Ovary (tissue), 9 donors: ENCODE measurements around the gene GAB3. TPM values are rescaled to one million over a fixed set of nuclear protein-coding genes. Genes with fewer than 3 reads are reported as not detected.

Experiments
- DNase-seq, 5 donors: peaks; one replicate each; pipeline ENCODE4 v3.0.0-alpha.2; 2019 to 2020
- H3K27ac ChIP-seq, 2 donors: fragments of 200-600 bp; one replicate each; pipeline versions ENCODE4 v1.5.1 to v1.8.0; 2019 to 2022
- H3K27me3 ChIP-seq: fragments of 200-600 bp; one replicate; pipeline ENCODE4 v1.8.0; 2022
- H3K36me3 ChIP-seq: fragments of 200-600 bp; sonication (generic); one replicate; pipeline ENCODE4 v1.5.1; 2019
- H3K4me1 ChIP-seq: one replicate; pipeline ENCODE4 v1.8.1; 2013; ENCODE audit warnings: mild to moderate bottlenecking, moderate library complexity; ENCODE audit not compliant: insufficient read depth
- H3K4me3 ChIP-seq: fragments of 200-600 bp; sonication (generic); one replicate; pipeline ENCODE4 v1.5.1; 2017
- H3K9me3 ChIP-seq, 2 donors: fragments of 200-600 bp in 1 of 2; sonication (generic) in 1 of 2; one replicate each; pipeline versions ENCODE4 v1.5.1 to v1.8.1; 2013 to 2019; ENCODE audit warnings: mild to moderate bottlenecking in 1 of 2, moderate library complexity in 1 of 2
- CTCF ChIP-seq, 3 donors: fragments of 450-650 bp in 2 of 3; fragments of 200-600 bp in 1 of 3; IDR thresholded peaks; one replicate each; pipeline versions ENCODE4 v1.5.1 to v1.8.0; 2016 to 2022; ENCODE audit warnings: antibody characterized with exemption in 3 of 3, mild to moderate bottlenecking in 1 of 3
- EP300 ChIP-seq: sonication (generic); formaldehyde crosslinking; IDR thresholded peaks from one replicate; pipeline ENCODE4 v1.6.1; 2017; ENCODE audit warnings: antibody characterized with exemption
- POLR2A ChIP-seq: fragments of 450-650 bp; IDR thresholded peaks from one replicate; pipeline ENCODE4 v1.6.1; 2017; ENCODE audit warnings: antibody characterized with exemption, mild to moderate bottlenecking, moderate library complexity
- WGBS, 3 donors: extraction: QIAGEN DNeasy Blood & Tissue Kit in 1 of 3; methylation state at CpG; one replicate each; pipeline versions ENCODE4 v1.1.5 to v1.1.7; 2013 to 2017; 5-methylcytosine and 5-hydroxymethylcytosine counted together
- intact Hi-C, 4 donors: fragments of 100-400 bp; cut with DNase I; formaldehyde crosslinking; loops; one replicate each; pipeline versions ENCODE4 v1.11.0 to v1.15.1; 2022 to 2023
- polyA plus RNA-seq, 2 donors: library from polyadenylated mRNA; stranded (reverse); fragments of 200-250 nt in 1 of 2; fragments of 350-450 nt in 1 of 2; fragmentation: Illumina TruSeq in 1 of 2; extraction: RNeasy Lipid Tissue Mini Kit (QIAGEN cat#74804) in 1 of 2; gene quantifications; one replicate each; pipeline ENCODE4 v1.2.3, GENCODE V29; 2013 to 2014
- total RNA-seq, 7 donors: library from RNA; depleted of rRNA in 2 of 7; stranded (reverse); fragments of >200 nt in 2 of 7; fragmentation: NEBNext Ultra II Directional in 3 of 7; extraction: Animal tissue kit (Norgen Biotek cat#: 25700) in 3 of 7; gene quantifications; one replicate each; pipeline versions ENCODE4 v1.1.0 to v1.2.4, GENCODE V29; 2016 to 2023
- donor health status: DM: no; HTN: no; CAD: no; lungs with moderate emphysema.
- donor health status: DM: no; HTN: no; CAD: no.
- donor health status: Bipolar disorder and iron deficiency.
- donor health status: DM: yes; HTN: yes; CAD: no.
- donor health status: DM: no; HTN: no; CAD: no.
- donor health status: DM: yes; HTN: yes; CAD: no.

The GAB3 gene
- total and polyA plus RNA-seq, 9 donors, result 0.68 to 4.0 (median 1.1) TPM

- TF ChIP-seq POLR2A (no peak), CTCF (IDR thresholded peaks at IDR 0.05) (no peak), EP300 (no peak)
- Histone ChIP-seq H3K27ac (no peak overlapping the region), H3K36me3 (no peaks in the 10 kb centered on the region), H3K9me3 (no peaks in the 10 kb centered on the region), H3K4me1 (peaks cover 4% of the 10 kb centered on the region), H3K27me3 (no peaks in the 10 kb centered on the region), H3K4me3 (no peak overlapping the region)
- intact Hi-C loops, result no loop called here
- DNase-seq, result no peak
- 59 to 71% (median 63%) methylated on average over 3 of the region's 3 CpGs for WGBS, 3 donors
Observed at GRCh38 chrX:154729439-154729838, 21.4 kb downstream of the GAB3 start.

- 65 to 73% (median 65%) methylated on average over 7 of the region's 7 CpGs for WGBS, 3 donors
Observed at GRCh38 chrX:154728431-154729190, 22.3 kb downstream of the GAB3 start.

GRCh38 chrX:154727871-154728270 is 23.0 kb downstream of the GAB3 start:
- WGBS, 3 donors, result 45 to 57% (median 51%) methylated on average over 3 of the region's 3 CpGs
- Histone ChIP-seq H3K27me3 (no peaks in the 10 kb centered on the region), H3K4me1 (peaks cover 2% of the 10 kb centered on the region), H3K9me3 (no peaks in the 10 kb centered on the region), H3K27ac (no peak overlapping the region), H3K4me3 (no peak overlapping the region), H3K36me3 (no peaks in the 10 kb centered on the region)
- TF ChIP-seq CTCF (IDR thresholded peaks at IDR 0.05) (no peak), EP300 (no peak)
- intact Hi-C loops, result no loop called here
- DNase-seq, result peak in 4 of 5 donors; percentile 39 to 68 (median 50)

More at GRCh38 chrX:154728431-154729190, 22.3 kb downstream of the GAB3 start:
- no peaks in the 10 kb centered on the region for H3K9me3 ChIP-seq
- H3K4me3 ChIP-seq, result no peak overlapping the region
- TF ChIP-seq CTCF (IDR thresholded peaks at IDR 0.05), result no peak
- TF ChIP-seq EP300, result no peak
- TF ChIP-seq POLR2A, result no peak
- H3K4me1 ChIP-seq, result peaks cover 4% of the 10 kb centered on the region
- no peak overlapping the region for H3K27ac ChIP-seq
- intact Hi-C loops, result no loop called here
- DNase-seq, result no peak
- no peaks in the 10 kb centered on the region for H3K36me3 ChIP-seq
- H3K27me3 ChIP-seq, result no peaks in the 10 kb centered on the region

GRCh38 chrX:154727418-154727817 is 23.5 kb downstream of the GAB3 start:
- intact Hi-C loops, result no loop called here
- no peak overlapping the region for H3K27ac ChIP-seq
- TF ChIP-seq POLR2A, result no peak
- TF ChIP-seq EP300, result no peak
- TF ChIP-seq CTCF (IDR thresholded peaks at IDR 0.05), result no peak
- no peaks in the 10 kb centered on the region for H3K9me3 ChIP-seq
- no peaks in the 10 kb centered on the region for H3K36me3 ChIP-seq
- H3K27me3 ChIP-seq, result no peaks in the 10 kb centered on the region
- DNase-seq, result no peak
- H3K4me1 ChIP-seq, result peaks cover 2% of the 10 kb centered on the region
- no peak overlapping the region for H3K4me3 ChIP-seq
- WGBS, 3 donors, result 83 to 98% (median 91%) methylated on average over 1 of the region's 1 CpG
